KMS-11 (cell line): ENCODE measurements around the gene THRAP3.

Experiments used
- H2AFZ ChIP-seq: fragments of 200-600 bp; sonication (generic); 2 replicates; pipeline ENCODE4 v1.6.1; 2016; ENCODE audit warnings: antibody characterized with exemption, mixed run types, low read depth
- H3K27ac ChIP-seq: fragments of 200-600 bp; sonication (generic); 2 replicates; pipeline ENCODE4 v1.6.1; 2016; ENCODE audit warnings: mild to moderate bottlenecking, mixed run types
- H3K27me3 ChIP-seq: fragments of 200-600 bp; sonication (generic); 2 replicates; pipeline ENCODE4 v1.6.1; 2017; ENCODE audit warnings: mild to moderate bottlenecking, low read depth, mixed run types, moderate library complexity; ENCODE audit not compliant: insufficient read depth
- H3K36me3 ChIP-seq: fragments of 200-600 bp; sonication (generic); 2 replicates; pipeline ENCODE4 v1.6.1; 2017; ENCODE audit warnings: mild to moderate bottlenecking, mixed run types; ENCODE audit not compliant: insufficient read depth
- H3K4me1 ChIP-seq: fragments of 200-600 bp; sonication (generic); 2 replicates; pipeline ENCODE4 v1.6.1; 2016; ENCODE audit warnings: mild to moderate bottlenecking, low read depth, mixed run types; ENCODE audit not compliant: poor library complexity, severe bottlenecking
- H3K4me2 ChIP-seq: fragments of 200-600 bp; sonication (generic); 2 replicates; pipeline ENCODE4 v1.7.0; 2016; ENCODE audit warnings: mild to moderate bottlenecking, mixed run types
- H3K4me3 ChIP-seq: fragments of 200-600 bp; sonication (generic); IDR thresholded peaks from 2 replicates; pipeline ENCODE4 v1.6.1; 2017; ENCODE audit warnings: low read depth, low read length, mixed read lengths; ENCODE audit not compliant: insufficient read depth
- H3K79me2 ChIP-seq: fragments of 200-600 bp; sonication (generic); 2 replicates; pipeline ENCODE4 v1.6.1; 2016; ENCODE audit warnings: low read depth, mixed run types; ENCODE audit not compliant: insufficient read depth
- H3K9ac ChIP-seq: fragments of 200-600 bp; sonication (generic); 2 replicates; pipeline ENCODE4 v1.6.1; 2016; ENCODE audit warnings: mild to moderate bottlenecking, mixed run types
- H4K20me1 ChIP-seq: fragments of 200-600 bp; sonication (generic); 2 replicates; pipeline ENCODE4 v1.6.1; 2016; ENCODE audit warnings: mild to moderate bottlenecking, mixed run types; ENCODE audit not compliant: insufficient read depth
- CTCF ChIP-seq: fragments of 200-600 bp; sonication (generic); conservative IDR thresholded peaks from 2 replicates; pipeline ENCODE4 v1.6.1; 2017; ENCODE audit warnings: low read depth, mild to moderate bottlenecking, antibody characterized with exemption, low read length, moderate library complexity, mixed read lengths

Gene THRAP3

GRCh38 chr1:36231191-36231590 is 6.9 kb downstream of the THRAP3 start:
- Histone ChIP-seq H3K4me3 (no peak overlapping the region), H3K27ac (no peak overlapping the region), H3K79me2 (peaks cover 100% of the 10 kb centered on the region), H3K27me3 (no peaks in the 10 kb centered on the region), H3K9ac (no peak overlapping the region), H3K4me2 (no peak overlapping the region), H2AFZ (no peak overlapping the region), H4K20me1 (peaks cover 17% of the 10 kb centered on the region), H3K36me3 (no peaks in the 10 kb centered on the region), H3K4me1 (peaks cover 47% of the 10 kb centered on the region)
- TF ChIP-seq CTCF: no peak

- Histone ChIP-seq H3K79me2 (peaks cover 100% of the 10 kb centered on the region), H3K9ac (no peak overlapping the region), H4K20me1 (peaks cover 12% of the 10 kb centered on the region; the same call in 1 of the 2 replicates), H2AFZ (no peak overlapping the region), H3K36me3 (no peaks in the 10 kb centered on the region; the same call in 1 of the 2 replicates), H3K4me1 (peaks cover 43% of the 10 kb centered on the region), H3K4me2 (no peak overlapping the region), H3K27ac (no peak overlapping the region), H3K4me3 (no peak overlapping the region), H3K27me3 (no peaks in the 10 kb centered on the region)
- TF ChIP-seq CTCF: no peak
Measured at GRCh38 chr1:36232212-36233095, 8.2 kb downstream of the THRAP3 start.

- Histone ChIP-seq H3K4me1 (peaks cover 33% of the 10 kb centered on the region), H4K20me1 (peaks cover 8% of the 10 kb centered on the region; the same call in 1 of the 2 replicates), H3K27me3 (no peaks in the 10 kb centered on the region), H3K27ac (no peak overlapping the region), H3K4me3 (no peak overlapping the region), H3K4me2 (no peak overlapping the region), H3K36me3 (peaks cover 3% of the 10 kb centered on the region; the same call in 1 of the 2 replicates), H3K79me2 (peaks cover 97% of the 10 kb centered on the region), H3K9ac (no peak overlapping the region), H2AFZ (no peak overlapping the region)
- TF ChIP-seq CTCF: no peak
Measured at GRCh38 chr1:36236302-36236701, 12.1 kb downstream of the THRAP3 start.

- no peak for TF ChIP-seq CTCF
- H3K27ac ChIP-seq: no peak overlapping the region
- H3K4me3 ChIP-seq: no peak overlapping the region
- no peak overlapping the region for H2AFZ ChIP-seq
- H3K4me1 ChIP-seq: peaks cover 26% of the 10 kb centered on the region
- H3K36me3 ChIP-seq: peaks cover 3% of the 10 kb centered on the region; the same call in 1 of the 2 replicates
- no peak overlapping the region for H3K9ac ChIP-seq
- H3K79me2 ChIP-seq: peaks cover 93% of the 10 kb centered on the region
- peaks cover 6% of the 10 kb centered on the region; the same call in 1 of the 2 replicates for H4K20me1 ChIP-seq
- no peak overlapping the region for H3K4me2 ChIP-seq
- no peaks in the 10 kb centered on the region for H3K27me3 ChIP-seq
Measured at GRCh38 chr1:36238433-36238832, 14.2 kb downstream of the THRAP3 start.
